DMS 273 (cell line): ENCODE data around the gene BMF.
A peak's percentile ranks its signal among the peaks of the same experiment; 100 is the strongest.
"Not testable (repeated sequence)": the region's sequence is repeated elsewhere in the genome, so short reads cannot be mapped to it uniquely, and the experiment has no call there.

Experiments used
- DNase-seq: peaks from one replicate; lab custom pipeline; 2025; ENCODE audit not compliant: unreplicated experiment; lab: John Stamatoyannopoulos, UW

BMF gene

GRCh38 chr15:40088929-40089755 lies 19.5 kb downstream of the BMF start:
- no peak for DNase-seq

- no peak for DNase-seq
Measured at GRCh38 chr15:40087991-40088928, 20.4 kb downstream of the BMF start.

- no peak for DNase-seq
Measured at GRCh38 chr15:40087068-40087810, 21.4 kb downstream of the BMF start.

- no peak for DNase-seq
Measured at GRCh38 chr15:40085266-40085665, 23.4 kb downstream of the BMF start.

- DNase-seq = no peak
Measured at GRCh38 chr15:40084650-40085049, 24.0 kb downstream of the BMF start.

GRCh38 chr15:40082195-40082883 lies 26.3 kb downstream of the BMF start:
- DNase-seq = no peak

GRCh38 chr15:40081691-40082194 lies 26.9 kb downstream of the BMF start:
- DNase-seq = peak; percentile 67

GRCh38 chr15:40080847-40081246 lies 27.8 kb downstream of the BMF start:
- no peak for DNase-seq

- no peak for DNase-seq
Measured at GRCh38 chr15:40080104-40080503, 28.6 kb downstream of the BMF start.

GRCh38 chr15:40079456-40079855 lies 29.2 kb downstream of the BMF start:
- DNase-seq = no peak

GRCh38 chr15:40075298-40076044 lies 33.2 kb downstream of the BMF start:
- DNase-seq = no peak

- not testable (repeated sequence) for DNase-seq
Measured at GRCh38 chr15:40074656-40075055, 34.0 kb downstream of the BMF start.

- not testable (repeated sequence) for DNase-seq
Measured at GRCh38 chr15:40073716-40074490, 34.8 kb downstream of the BMF start.

- DNase-seq = no peak
Measured at GRCh38 chr15:40072216-40072990, 36.3 kb downstream of the BMF start.

GRCh38 chr15:40070608-40071218 lies 38.0 kb downstream of the BMF start:
- no peak for DNase-seq

GRCh38 chr15:40070166-40070557 lies 38.5 kb downstream of the BMF start:
- no peak for DNase-seq
